Mucosa of rectum (tissue), 2 donors: Measurements from ENCODE around the gene TBCD.
"Not testable (repeated sequence)": the region's sequence is repeated elsewhere in the genome, so short reads cannot be mapped to it uniquely, and the experiment has no call there.

ENCODE experiments used
- H3K27ac ChIP-seq, 2 donors: one replicate each; pipeline ENCODE4 v1.7.0; 2013; ENCODE audit warnings: inconsistent platforms in 2 of 2, low read depth in 2 of 2, low read length in 2 of 2
- H3K27me3 ChIP-seq, 2 donors: one replicate each; pipeline ENCODE4 v1.7.0; 2013; ENCODE audit warnings: low read length in 2 of 2; ENCODE audit not compliant: control insufficient read depth in 2 of 2, insufficient read depth in 2 of 2
- H3K36me3 ChIP-seq, 2 donors: one replicate each; pipeline ENCODE4 v1.7.0; 2013; ENCODE audit warnings: low read length in 2 of 2; ENCODE audit not compliant: control insufficient read depth in 2 of 2, insufficient read depth in 2 of 2
- H3K4me1 ChIP-seq, 2 donors: one replicate each; pipeline ENCODE4 v1.7.0; 2013; ENCODE audit warnings: low read length in 2 of 2, mild to moderate bottlenecking in 1 of 2; ENCODE audit not compliant: control insufficient read depth in 2 of 2, insufficient read depth in 2 of 2
- H3K4me3 ChIP-seq, 2 donors: one replicate each; pipeline ENCODE4 v1.7.0; 2013; ENCODE audit warnings: low read length in 2 of 2
- H3K9ac ChIP-seq, 2 donors: one replicate each; pipeline ENCODE4 v1.7.0; 2013; ENCODE audit warnings: low read length in 2 of 2, low read depth in 1 of 2, mild to moderate bottlenecking in 1 of 2
- H3K9me3 ChIP-seq, 2 donors: one replicate each; pipeline ENCODE4 v1.7.0; 2013; ENCODE audit warnings: low read length in 2 of 2; ENCODE audit not compliant: control insufficient read depth in 2 of 2
- donor health status: healthy.
- donor health status: Normal muscosa, but diverticular disease.

TBCD gene

DNA sequence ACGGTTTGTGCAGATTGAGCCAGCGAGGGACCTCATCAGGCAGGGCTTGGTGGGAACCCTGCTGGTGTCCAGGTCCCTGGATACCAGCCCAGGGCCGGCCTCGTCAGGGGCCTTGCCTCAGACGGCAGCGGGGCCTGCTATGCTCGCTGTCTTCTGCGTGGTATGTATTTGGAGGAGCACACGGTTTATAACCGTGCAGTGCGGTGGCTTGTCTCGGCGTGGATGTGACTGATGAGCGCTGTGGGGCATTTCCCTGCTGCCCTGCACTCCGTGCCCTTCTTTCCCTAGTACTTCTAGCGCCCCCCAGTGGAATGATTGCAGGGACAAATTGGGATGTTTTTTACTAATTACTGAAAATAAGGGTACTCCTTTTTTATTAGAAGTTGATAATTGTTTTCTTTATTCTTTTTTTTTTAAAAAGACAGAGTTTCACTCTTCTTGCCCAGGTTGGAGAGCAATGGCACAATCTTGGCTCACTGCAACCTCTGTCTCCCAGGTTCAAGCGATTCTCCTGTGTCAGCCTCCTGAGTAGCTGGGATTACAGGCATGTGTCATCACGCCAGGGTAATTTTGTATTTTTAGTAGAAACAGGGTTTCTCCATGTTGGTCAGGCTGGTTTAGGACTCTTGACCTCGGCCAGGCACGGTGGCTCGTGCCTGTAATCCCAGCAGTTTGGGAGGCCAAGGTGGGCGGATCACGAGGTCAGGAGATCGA is 15.3 kb downstream of the TBCD start:
- no peak overlapping the region for H3K9ac ChIP-seq
- H3K4me1 ChIP-seq: peaks cover 2 to 6% of the 10 kb centered on the region in 2 donors
- peaks cover 0 to 18% of the 10 kb centered on the region in 2 donors for H3K36me3 ChIP-seq
- H3K27me3 ChIP-seq: no peaks in the 10 kb centered on the region
- H3K9me3 ChIP-seq: no peaks in the 10 kb centered on the region
- no peak overlapping the region for H3K4me3 ChIP-seq
- H3K27ac ChIP-seq: no peak overlapping the region

DNA sequence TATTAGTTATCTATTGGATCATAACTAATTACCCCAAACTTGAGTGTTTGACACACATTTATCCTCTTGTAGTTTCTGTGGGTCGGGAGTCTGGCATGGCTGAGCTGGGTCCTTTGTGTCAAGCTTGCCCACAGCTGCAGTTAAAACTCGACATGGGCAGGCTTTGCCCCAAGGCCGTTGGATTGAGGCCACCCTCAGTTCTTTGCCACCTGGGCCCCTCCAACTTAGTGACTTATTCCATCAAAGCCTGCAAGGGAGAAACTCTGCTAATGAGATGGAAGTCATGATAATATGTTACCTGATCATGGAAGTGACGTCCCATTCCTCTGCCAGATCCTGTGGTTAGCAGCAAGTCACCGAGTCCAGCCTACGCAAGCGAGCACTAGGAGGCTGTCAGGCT is 17.2 kb downstream of the TBCD start:
- Histone ChIP-seq H3K36me3 (peaks cover 0 to 15% of the 10 kb centered on the region in 2 donors), H3K9me3 (no peaks in the 10 kb centered on the region), H3K4me1 (peaks cover 2 to 11% of the 10 kb centered on the region in 2 donors), H3K27ac (no peak overlapping the region), H3K27me3 (no peaks in the 10 kb centered on the region), H3K9ac (no peak overlapping the region), H3K4me3 (no peak overlapping the region)

DNA sequence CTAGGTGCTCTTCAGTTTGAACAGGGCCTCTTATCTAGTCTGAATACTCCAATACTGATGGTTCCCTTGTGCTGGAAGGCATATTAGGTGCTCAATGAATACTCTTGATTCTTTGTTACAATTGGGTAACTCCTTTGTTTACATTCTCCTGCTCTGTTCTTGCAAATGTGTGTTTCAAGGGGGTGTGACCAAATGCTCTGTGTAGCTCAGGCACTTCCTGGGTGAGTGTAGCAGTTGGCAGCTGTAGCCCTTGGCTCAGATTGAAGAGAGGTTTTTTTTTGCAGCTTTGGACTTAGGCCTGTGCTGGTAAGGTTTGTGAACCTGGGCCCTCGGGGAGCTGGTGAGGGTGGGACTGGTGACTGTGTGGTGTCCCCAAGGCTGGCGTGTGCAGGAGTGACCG is 20.2 kb downstream of the TBCD start:
- Histone ChIP-seq H3K4me3 (peak overlapping the region in 1 of 2 donors; percentile 10), H3K27ac (peak overlapping the region; percentile 58 to 68), H3K9me3 (no peaks in the 10 kb centered on the region), H3K9ac (peak overlapping the region; percentile 19 to 32), H3K27me3 (no peaks in the 10 kb centered on the region), H3K36me3 (peaks cover 0 to 13% of the 10 kb centered on the region in 2 donors), H3K4me1 (peaks cover 1 to 10% of the 10 kb centered on the region in 2 donors)

DNA sequence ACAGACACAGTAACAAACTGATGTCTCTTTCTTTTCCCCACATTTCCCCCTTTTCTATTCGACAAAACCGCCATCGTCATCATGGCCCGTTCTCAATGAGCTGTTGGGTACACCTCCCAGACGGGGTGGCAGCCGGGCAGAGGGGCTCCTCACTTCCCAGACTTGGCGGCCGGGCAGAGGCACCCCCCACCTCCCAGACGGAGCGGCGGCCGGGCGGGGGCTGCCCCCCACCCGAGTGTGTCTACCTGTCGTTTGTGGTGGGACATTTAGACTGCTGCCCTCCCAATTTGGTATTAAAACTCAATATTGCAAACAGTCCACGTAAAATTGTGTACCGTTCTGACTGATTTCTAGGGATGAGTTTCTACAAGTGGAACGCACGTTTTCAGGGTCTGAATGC is 22.6 kb downstream of the TBCD start:
- H3K9me3 ChIP-seq, H3K27me3 ChIP-seq, H3K4me3 ChIP-seq, H3K9ac ChIP-seq, H3K27ac ChIP-seq, H3K36me3 ChIP-seq, H3K4me1 ChIP-seq: not testable (repeated sequence)

DNA sequence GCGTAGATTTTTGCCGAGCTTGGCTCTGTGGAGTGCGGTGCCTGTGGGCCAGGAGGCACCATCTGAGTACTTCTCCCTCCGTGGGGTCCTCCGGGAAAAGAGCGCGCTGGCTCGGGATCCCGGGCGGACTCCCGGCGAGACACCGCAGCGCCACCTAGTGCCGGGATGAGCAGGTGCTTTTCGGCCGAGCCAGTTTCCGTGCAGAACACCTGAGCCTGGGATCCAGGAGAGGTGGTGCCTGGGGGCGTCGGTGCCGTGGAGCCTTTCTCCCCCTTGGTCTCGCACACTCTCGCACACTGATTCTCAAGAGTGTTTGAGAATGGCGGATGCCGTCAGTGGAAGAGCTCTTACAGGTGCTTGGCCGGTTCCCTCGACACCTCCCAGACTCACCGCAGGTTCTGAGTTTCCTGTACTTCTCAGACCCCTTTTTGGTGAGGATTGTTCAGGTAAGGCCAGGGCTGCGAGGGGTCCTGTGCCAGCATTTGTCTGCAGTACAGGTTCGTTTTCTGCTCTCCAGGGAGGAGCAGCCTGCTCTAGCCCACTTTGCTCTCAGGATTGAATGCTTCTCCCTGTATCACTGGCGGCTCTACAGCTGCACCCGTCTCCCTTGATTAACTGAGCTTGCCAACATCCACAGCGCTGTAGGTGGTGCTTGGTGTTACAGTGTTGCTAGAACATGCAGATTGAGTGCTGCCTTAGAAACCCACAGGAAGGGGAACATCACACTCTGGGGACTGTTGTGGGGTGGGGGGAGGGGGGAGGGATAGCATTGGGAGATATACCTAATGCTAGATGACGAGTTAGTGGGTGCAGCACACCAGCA is 23.3 kb downstream of the TBCD start:
- Histone ChIP-seq H3K4me1 (peaks cover 0 to 10% of the 10 kb centered on the region in 2 donors), H3K36me3 (peaks cover 0 to 6% of the 10 kb centered on the region in 2 donors), H3K9me3 (no peaks in the 10 kb centered on the region), H3K27ac (no peak overlapping the region), H3K4me3 (peak overlapping the region in 1 of 2 donors; percentile 54), H3K27me3 (no peaks in the 10 kb centered on the region), H3K9ac (peak overlapping the region; percentile 0 to 24)

DNA sequence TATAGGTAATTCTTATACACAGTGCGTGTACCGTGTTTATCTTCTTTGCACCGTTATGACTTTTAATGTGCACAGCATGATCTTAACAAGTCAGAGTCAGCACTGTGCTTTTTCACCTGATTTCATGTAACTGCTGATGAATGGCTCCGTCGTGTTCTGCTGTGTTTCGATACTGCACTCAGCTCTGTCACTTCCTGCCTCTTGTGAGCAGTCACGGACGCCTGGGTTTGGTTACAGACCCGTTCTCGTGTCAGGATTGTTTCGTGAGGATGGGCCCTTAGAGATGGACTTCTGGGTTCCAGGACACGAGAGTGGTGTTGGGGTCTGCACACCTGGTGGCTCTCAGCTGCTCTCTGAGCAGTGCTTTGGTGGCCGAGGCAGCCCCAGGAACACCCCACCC is 24.6 kb downstream of the TBCD start:
- Histone ChIP-seq H3K4me1 (peaks cover 0 to 10% of the 10 kb centered on the region in 2 donors), H3K27me3 (no peaks in the 10 kb centered on the region), H3K9me3 (no peaks in the 10 kb centered on the region), H3K4me3 (no peak overlapping the region), H3K9ac (no peak overlapping the region), H3K27ac (no peak overlapping the region), H3K36me3 (peaks cover 0 to 6% of the 10 kb centered on the region in 2 donors)

DNA sequence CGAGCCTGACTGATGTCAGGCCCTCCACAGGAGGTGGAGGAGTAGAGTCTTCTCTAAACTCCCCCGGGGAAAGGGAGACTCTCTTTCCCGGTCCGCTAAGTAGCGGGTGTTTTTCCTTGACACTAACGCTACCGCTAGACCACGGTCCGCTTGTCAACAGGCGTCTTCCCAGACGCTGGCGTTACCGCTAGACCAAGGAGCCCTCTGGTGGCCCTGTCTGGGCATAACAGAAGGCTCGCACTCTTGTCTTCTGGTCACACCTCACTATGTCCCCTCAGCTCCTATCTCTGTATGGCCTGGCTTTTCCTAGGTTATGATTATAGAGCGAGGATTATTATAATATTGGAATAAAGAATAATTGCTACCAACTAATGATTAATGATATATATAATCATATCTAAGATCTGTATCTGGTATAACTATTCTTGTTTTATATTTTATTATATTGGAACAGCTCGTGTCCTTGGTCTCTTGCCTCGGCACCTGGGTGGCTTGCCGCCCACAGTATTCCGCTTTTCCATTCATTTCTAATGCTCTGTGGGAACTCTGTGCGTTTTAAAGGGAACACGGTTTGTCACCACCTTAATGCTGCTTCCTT is 26.0 kb downstream of the TBCD start:
- H3K27me3 ChIP-seq, H3K27ac ChIP-seq, H3K9ac ChIP-seq, H3K9me3 ChIP-seq, H3K4me1 ChIP-seq, H3K4me3 ChIP-seq: not testable (repeated sequence)
- H3K36me3 ChIP-seq: peaks cover 3 to 12% of the 10 kb centered on the region in 2 donors

DNA sequence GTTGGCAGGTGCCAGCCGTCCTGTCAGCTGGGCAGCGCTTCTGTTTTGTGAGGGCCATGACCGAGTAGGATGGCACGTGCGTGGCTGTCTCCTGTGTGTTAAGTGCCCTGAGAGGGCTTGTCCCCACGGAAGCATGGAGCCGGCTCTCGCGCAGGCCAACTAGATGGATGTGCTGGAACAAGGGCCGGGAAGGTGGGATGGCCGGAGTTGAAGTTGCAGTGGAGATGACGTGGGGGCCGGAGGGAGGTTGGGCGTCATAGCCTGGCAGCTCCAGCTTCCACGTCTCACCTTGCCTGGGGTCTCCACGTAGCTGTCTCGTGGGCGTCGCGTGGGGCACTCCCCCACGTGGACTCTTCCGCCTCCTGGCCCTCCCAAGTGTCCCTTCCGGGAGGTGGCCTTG is 27.7 kb downstream of the TBCD start:
- peaks cover 2 to 4% of the 10 kb centered on the region in 2 donors for H3K4me1 ChIP-seq
- H3K27me3 ChIP-seq: no peaks in the 10 kb centered on the region
- H3K27ac ChIP-seq: no peak overlapping the region
- peaks cover 7 to 19% of the 10 kb centered on the region in 2 donors for H3K36me3 ChIP-seq
- no peaks in the 10 kb centered on the region for H3K9me3 ChIP-seq
- H3K4me3 ChIP-seq: no peak overlapping the region
- H3K9ac ChIP-seq: no peak overlapping the region

DNA sequence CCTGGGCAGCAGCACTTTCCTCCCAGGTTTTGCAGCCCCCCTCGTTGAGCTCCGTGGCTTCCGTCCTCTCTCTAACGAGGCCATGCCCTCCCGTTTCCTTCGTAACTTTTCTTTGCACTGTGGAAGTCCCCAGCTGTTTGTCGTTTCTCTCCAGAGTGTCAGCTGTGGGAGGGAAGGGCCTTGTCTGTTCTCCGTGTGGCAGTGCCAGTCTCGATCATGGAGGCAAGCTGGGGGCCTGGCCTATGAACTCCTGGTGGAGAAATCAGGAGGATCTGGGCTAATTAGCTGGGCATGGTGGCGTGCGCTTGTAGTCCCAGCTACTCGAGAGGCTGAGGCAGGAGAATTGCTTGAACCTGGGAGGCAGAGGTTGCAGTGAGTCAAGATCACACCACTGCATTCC is 28.3 kb downstream of the TBCD start:
- H3K9ac ChIP-seq: no peak overlapping the region
- H3K4me3 ChIP-seq: no peak overlapping the region
- H3K36me3 ChIP-seq: peaks cover 7 to 21% of the 10 kb centered on the region in 2 donors
- peaks cover 0 to 4% of the 10 kb centered on the region in 2 donors for H3K4me1 ChIP-seq
- H3K27me3 ChIP-seq: no peaks in the 10 kb centered on the region
- H3K9me3 ChIP-seq: no peaks in the 10 kb centered on the region
- no peak overlapping the region for H3K27ac ChIP-seq
